PC-3 (cell line): ENCODE results near the gene AGAP1. TPM values are rescaled to one million over a fixed set of nuclear protein-coding genes. Genes with fewer than 3 reads are reported as not detected.

Experiments used
- ATAC-seq: fragments of 200-7000 bp; cut with Tn5 transposase; 2 replicates; pipeline ENCODE4 v1.9.1; 2020; ENCODE audit warnings: mild to moderate bottlenecking, moderate library complexity
- BruUV-seq: library from RNA; stranded (reverse); fragments of 400-500 nt; replicated peaks from 2 replicates; lab custom pipeline; 2021; lab: Mats Ljungman, UMichigan
- CTCF ChIA-PET: fragments of 300-600 bp; sonication (Branson Sonifier 250); formaldehyde crosslinking; loops from one replicate; lab custom pipeline; 2022; ENCODE audit warnings: antibody characterized with exemption; lab: Charles Lee
- POLR2A ChIA-PET: fragments of 300-600 bp; sonication (Branson Sonifier 250); formaldehyde crosslinking; loops from one replicate; lab custom pipeline; 2022; ENCODE audit warnings: antibody characterized with exemption; ENCODE audit not compliant: unreplicated experiment; lab: Charles Lee
- DNase-seq: peaks from one replicate; pipeline ENCODE4 v3.0.0-alpha.2; 2015
- H2AFZ ChIP-seq: fragments of 300-600 bp; sonication (generic); 2 replicates; pipeline ENCODE4 v1.6.0; 2016; ENCODE audit warnings: antibody characterized with exemption, low read length
- H3F3A ChIP-seq: fragments of 300-600 bp; sonication (generic); one replicate; pipeline ENCODE4 v1.6.0; 2017; ENCODE audit warnings: antibody characterized with exemption, low read length, control low read depth, mild to moderate bottlenecking; ENCODE audit not compliant: unreplicated experiment
- H3K27ac ChIP-seq: fragments of 300-600 bp; sonication (generic); 2 replicates; pipeline ENCODE4 v1.5.1; 2016; ENCODE audit warnings: mild to moderate bottlenecking, low read length
- H3K27me3 ChIP-seq: fragments of 300-600 bp; sonication (generic); 2 replicates; pipeline ENCODE4 v1.6.1; 2016; ENCODE audit warnings: low read length, mixed read lengths
- H3K36me3 ChIP-seq: fragments of 300-600 bp; sonication (generic); 2 replicates; pipeline ENCODE4 v1.6.1; 2016; ENCODE audit warnings: low read depth, mixed run types, low read length, mixed read lengths
- H3K4me1 ChIP-seq: fragments of 300-600 bp; sonication (generic); 2 replicates; pipeline ENCODE4 v1.5.1; 2016; ENCODE audit warnings: low read length; ENCODE audit not compliant: insufficient read depth
- H3K4me2 ChIP-seq: fragments of 300-600 bp; sonication (generic); 2 replicates; pipeline ENCODE4 v1.6.0; 2016; ENCODE audit warnings: low read length
- H3K4me3 ChIP-seq: fragments of 300-600 bp; sonication (generic); 2 replicates; pipeline ENCODE4 v1.5.1; 2016; ENCODE audit warnings: mild to moderate bottlenecking, low read length, mixed read lengths
- H3K79me2 ChIP-seq: fragments of 300-600 bp; sonication (generic); 2 replicates; pipeline ENCODE4 v1.6.1; 2017; ENCODE audit warnings: low read length, mixed read lengths
- H3K9ac ChIP-seq: fragments of 300-600 bp; sonication (generic); 2 replicates; pipeline ENCODE4 v1.6.0; 2016; ENCODE audit warnings: mild to moderate bottlenecking, low read length
- H3K9me2 ChIP-seq: fragments of 300-600 bp; sonication (generic); replicated peaks from 2 replicates; pipeline ENCODE4 v1.6.1; 2016; ENCODE audit warnings: mixed run types, low read length, mixed read lengths
- H3K9me3 ChIP-seq: fragments of 300-600 bp; sonication (generic); 2 replicates; pipeline ENCODE4 v1.6.1; 2016; ENCODE audit warnings: low read length, mixed read lengths
- H4K20me1 ChIP-seq: fragments of 300-600 bp; sonication (generic); 2 replicates; pipeline ENCODE4 v1.6.1; 2016; ENCODE audit warnings: low read length, mixed read lengths
- CTCF ChIP-seq: fragments of 300-600 bp; sonication (generic); conservative IDR thresholded peaks from 2 replicates; pipeline ENCODE4 v1.5.1; 2017; ENCODE audit warnings: antibody characterized with exemption, low read depth, mild to moderate bottlenecking, low read length
- EZH2 ChIP-seq: fragments of 300-600 bp; sonication (generic); IDR thresholded peaks from one replicate; pipeline ENCODE4 v1.6.1; 2017; ENCODE audit warnings: antibody characterized with exemption, mild to moderate bottlenecking, low read length; ENCODE audit not compliant: unreplicated experiment
- EZH2phosphoT487 ChIP-seq: fragments of 300-600 bp; sonication (generic); IDR thresholded peaks from 2 replicates; pipeline ENCODE4 v1.6.1; 2018; ENCODE audit warnings: mild to moderate bottlenecking, antibody characterized with exemption, low read length, borderline replicate concordance
- intact Hi-C: fragments of 100-400 bp; cut with micrococcal nuclease; formaldehyde crosslinking; loops from 2 replicates; pipeline ENCODE4 v1.9.0; 2023
- total RNA-seq: library from RNA; depleted of rRNA; stranded (reverse); fragments of >200 nt; gene quantifications from 2 replicates; pipeline ENCODE4 v1.2.3, GENCODE V29; 2014

Gene AGAP1
- total RNA-seq, 1 experiment from 2014 or later = 31.0 TPM

- Histone ChIP-seq H3F3A (no peaks in the 10 kb centered on the region), H3K4me3 (no peak overlapping the region), H3K9me3 (no peaks in the 10 kb centered on the region), H3K27ac (peak overlapping the region; percentile 85), H3K36me3 (no peaks in the 10 kb centered on the region), H3K4me2 (peak overlapping the region; percentile 77), H3K79me2 (peaks cover 97% of the 10 kb centered on the region), H3K4me1 (peaks cover 35% of the 10 kb centered on the region), H4K20me1 (peaks cover 9% of the 10 kb centered on the region; the same call in 1 of the 2 replicates), H2AFZ (no peak overlapping the region), H3K27me3 (no peaks in the 10 kb centered on the region), H3K9me2 (no peaks in the 10 kb centered on the region), H3K9ac (peak overlapping the region; percentile 18; the same call in 1 of the 2 replicates)
- DNase-seq = peak; percentile 31
- TF ChIP-seq CTCF = no peak
- CTCF ChIA-PET = no interaction called here
- POLR2A ChIA-PET = no interaction called here
- ATAC-seq = no peak
- no TSS peak for BruUV-seq
- intact Hi-C loops = no loop called here
Measured at GRCh38 chr2:235543851-235544688, 50.2 kb downstream of the AGAP1 start.

GRCh38 chr2:235544689-235544969 is 50.8 kb downstream of the AGAP1 start:
- no TSS peak for BruUV-seq
- peak overlapping the region; percentile 77 for H3K4me2 ChIP-seq
- H3K36me3 ChIP-seq = no peaks in the 10 kb centered on the region
- H3K4me1 ChIP-seq = peaks cover 35% of the 10 kb centered on the region
- intact Hi-C loops = no loop called here
- peaks cover 97% of the 10 kb centered on the region for H3K79me2 ChIP-seq
- H3K9me3 ChIP-seq = no peaks in the 10 kb centered on the region
- no peaks in the 10 kb centered on the region for H3F3A ChIP-seq
- H3K9ac ChIP-seq = no peak overlapping the region; the same call in 1 of the 2 replicates
- TF ChIP-seq CTCF (no peak), EZH2phosphoT487 (no peak), EZH2 (no peak)
- no peak overlapping the region for H3K4me3 ChIP-seq
- peak; percentile 82 for DNase-seq
- H3K27ac ChIP-seq = peak overlapping the region; percentile 85
- H2AFZ ChIP-seq = no peak overlapping the region
- ChIA-PET POLR2A (no interaction called here), CTCF (no interaction called here)
- no peak for ATAC-seq
- H3K9me2 ChIP-seq = no peaks in the 10 kb centered on the region
- H4K20me1 ChIP-seq = peaks cover 5% of the 10 kb centered on the region; the same call in 1 of the 2 replicates
- no peaks in the 10 kb centered on the region for H3K27me3 ChIP-seq
